GM12873 (cell line): Measurements from ENCODE around the gene TBC1D8B.
A peak's percentile ranks its signal among the peaks of the same experiment; 100 is the strongest.

Experiments used
- CTCF ChIP-seq: IDR thresholded peaks from 2 replicates; pipeline ENCODE4 v1.5.1; 2012; ENCODE audit warnings: low read depth, mild to moderate bottlenecking, moderate library complexity, low read length, control low read depth; ENCODE audit not compliant: insufficient read depth; ENCODE audit errors: missing control alignments

The TBC1D8B gene

GRCh38 chrX:106802388-106803275 lies at the start of gene TBC1D8B:
Gene TBC1D8B (plus strand): TSS chrX:106802673. CDS start chrX:106802854, 181 bp downstream.
- no peak for TF ChIP-seq CTCF

GRCh38 chrX:106774981-106775380 lies 27.5 kb upstream of the TBC1D8B start:
- TF ChIP-seq CTCF = no peak

DNA sequence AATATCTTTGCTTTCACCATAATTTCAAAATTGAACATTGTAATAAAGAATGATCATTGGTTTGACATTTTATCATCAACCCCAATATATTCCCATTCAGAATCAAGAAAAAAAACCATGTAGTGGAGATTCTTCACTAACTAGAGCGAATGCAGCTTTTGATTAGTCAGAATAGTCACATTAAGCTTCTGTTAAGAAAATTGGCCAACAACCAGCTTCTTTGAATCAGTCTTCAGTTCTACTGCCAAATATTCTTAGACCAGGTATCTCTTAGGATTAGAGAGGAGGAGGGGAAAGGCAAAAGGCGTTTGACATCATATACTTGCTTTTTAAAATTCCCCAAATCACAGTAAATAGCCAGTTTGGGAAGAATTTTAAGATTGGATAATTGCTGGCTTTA lies 22.2 kb upstream of the TBC1D8B start:
- no peak for TF ChIP-seq CTCF

DNA sequence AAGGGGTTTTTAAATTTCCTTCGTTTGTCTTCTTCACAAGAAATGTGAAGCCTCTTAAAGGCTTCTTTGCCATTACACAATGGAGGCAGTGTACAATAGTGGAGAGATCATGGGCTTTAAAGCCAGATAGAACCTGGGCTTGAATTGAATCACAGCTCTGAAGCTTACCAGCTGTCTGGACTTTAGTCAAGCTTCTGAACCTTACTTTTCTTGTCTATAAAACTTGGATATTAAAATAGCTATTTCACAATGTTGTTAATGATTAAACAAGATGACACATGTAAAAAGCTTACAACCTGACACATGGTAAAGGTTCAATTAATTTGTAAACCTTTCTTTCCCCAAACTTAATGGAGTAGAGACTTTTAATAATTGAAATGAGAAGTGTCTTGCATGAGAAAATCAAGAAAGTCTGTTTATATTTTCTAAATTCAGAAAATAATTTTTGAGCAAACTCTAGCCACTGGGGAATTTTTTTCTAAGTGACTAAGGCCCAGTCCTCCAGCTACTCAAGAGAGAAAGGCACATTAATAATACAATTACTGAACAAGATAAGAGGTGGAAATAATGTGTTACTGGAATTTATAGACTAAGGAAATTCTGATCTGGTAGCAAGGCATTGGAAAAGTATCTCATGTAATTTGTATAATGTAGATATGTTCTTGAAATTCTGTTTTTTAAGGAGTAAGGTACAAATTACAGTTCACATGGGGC lies 21.7 kb upstream of the TBC1D8B start:
- TF ChIP-seq CTCF = no peak

DNA sequence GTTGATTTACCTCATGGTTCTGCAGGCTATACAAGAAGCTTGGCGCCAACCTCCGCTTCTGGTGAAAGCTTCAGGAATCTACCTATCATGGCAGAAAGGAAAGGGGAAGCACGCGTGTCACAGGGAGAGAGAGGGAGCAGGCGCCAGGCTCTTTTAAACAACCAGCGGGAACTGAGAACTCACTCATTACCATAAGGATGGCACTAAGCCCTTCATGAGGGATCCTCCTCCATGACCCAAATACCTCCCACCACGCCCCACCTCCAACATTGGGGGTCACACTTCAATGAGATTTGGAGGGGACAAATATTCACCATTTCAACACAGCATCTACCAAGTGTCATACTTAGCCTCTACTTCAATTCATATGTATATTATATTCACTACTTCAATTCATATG lies 18.8 kb upstream of the TBC1D8B start:
- TF ChIP-seq CTCF = no peak

DNA sequence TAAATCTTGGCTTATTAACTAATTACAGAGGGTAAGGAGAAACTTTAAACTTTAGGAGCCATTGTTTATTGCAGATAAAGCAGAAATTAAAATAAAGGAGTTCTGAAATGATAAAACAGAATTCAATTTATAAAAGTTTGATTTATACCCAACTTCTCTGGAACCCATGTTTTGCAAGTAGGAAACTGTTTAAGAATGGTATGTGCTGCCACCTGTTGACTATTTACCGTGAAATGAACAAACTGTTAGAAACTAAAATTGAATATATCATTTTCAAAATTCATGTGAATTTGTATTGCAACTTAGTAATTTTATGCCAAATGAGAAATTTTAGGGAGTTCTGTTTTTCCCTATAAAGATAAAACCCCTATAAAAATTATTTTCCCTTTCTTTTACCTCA lies 11.0 kb upstream of the TBC1D8B start:
- TF ChIP-seq CTCF = peak; percentile 35

DNA sequence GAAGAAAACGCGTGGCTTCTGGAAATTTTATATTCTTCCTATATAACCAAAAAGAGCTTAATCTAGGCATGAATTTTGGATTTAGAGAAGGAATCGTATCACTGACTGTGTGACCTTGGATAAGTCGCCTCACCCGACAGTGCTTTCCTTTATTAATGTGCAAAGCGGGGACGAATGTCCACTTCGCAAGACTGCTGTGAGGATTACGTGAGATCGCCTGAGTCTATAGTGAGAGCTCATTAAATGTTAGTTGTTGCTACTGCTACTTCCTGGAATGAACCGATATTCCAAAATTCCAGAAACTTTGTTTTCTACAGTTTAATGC lies 448 bp upstream of the TBC1D8B start:
- TF ChIP-seq CTCF = no peak
